GM12865 (cell line): ENCODE results near the gene CATSPER4.
A peak's percentile ranks its signal among the peaks of the same experiment; 100 is the strongest.

Source experiments
- DNase-seq: peaks from one replicate; pipeline ENCODE4 v3.0.0; 2010; ENCODE audit warnings: low read depth
- H3K4me3 ChIP-seq: 2 replicates; pipeline ENCODE4 v1.5.1; 2011; ENCODE audit warnings: mild to moderate bottlenecking, low read depth, low read length, control low read depth
- CTCF ChIP-seq: IDR thresholded peaks from 2 replicates; pipeline ENCODE4 v1.5.1; 2011; ENCODE audit warnings: low read length, control low read depth, low read depth, inconsistent platforms; ENCODE audit not compliant: insufficient read depth; ENCODE audit errors: missing control alignments

The CATSPER4 gene

GRCh38 chr1:26164861-26165842, 25.2 kb upstream of the CATSPER4 start:
- no peak overlapping the region for H3K4me3 ChIP-seq
- TF ChIP-seq CTCF: no peak
- no peak for DNase-seq

GRCh38 chr1:26166719-26167281, 23.6 kb upstream of the CATSPER4 start:
- DNase-seq: peak; percentile 35

GRCh38 chr1:26168410-26169197, 21.8 kb upstream of the CATSPER4 start, which contains the start of gene C1orf232:
C1orf232 (minus strand) TSS chr1:26168963; CDS start chr1:26168499, 464 bp downstream.
- peak within 1 kb of the TSS; percentile 87 for H3K4me3 ChIP-seq
- no peak for TF ChIP-seq CTCF
- DNase-seq: no peak

More at GRCh38 chr1:26166719-26167281, 23.6 kb upstream of the CATSPER4 start:
- no peak overlapping the region for H3K4me3 ChIP-seq
- no peak for TF ChIP-seq CTCF

- TF ChIP-seq CTCF: no peak
- no peak for DNase-seq
- no peak overlapping the region for H3K4me3 ChIP-seq
Observed at GRCh38 chr1:26169198-26169554, 21.2 kb upstream of the CATSPER4 start.

GRCh38 chr1:26169669-26170471, 20.5 kb upstream of the CATSPER4 start, which contains the start of gene ZNF593:
ZNF593 (plus strand) TSS chr1:26169908; CDS start chr1:26169984, 76 bp downstream.
- DNase-seq: peak; percentile 96
- H3K4me3 ChIP-seq: peak within 1 kb of the TSS; percentile 87
- peak; percentile 98 for TF ChIP-seq CTCF

GRCh38 chr1:26170472-26170821, 20.0 kb upstream of the CATSPER4 start:
- no peak for TF ChIP-seq CTCF
- DNase-seq: no peak
- peak overlapping the region; percentile 87 for H3K4me3 ChIP-seq
